Neural progenitor cell (in vitro differentiated cells): ENCODE data around the gene KRTAP10-4. TPM values are rescaled to one million over a fixed set of nuclear protein-coding genes. Genes with fewer than 3 reads are reported as not detected.
A peak's percentile ranks its signal among the peaks of the same experiment; 100 is the strongest.

Experiments used
- DNase-seq: peaks from one replicate; pipeline ENCODE4 v3.0.0-alpha.2; 2016; ENCODE audit warnings: low spot score
- H2AFZ ChIP-seq: fragments of 200-600 bp; sonication (generic); replicated peaks from 2 replicates; pipeline ENCODE4 v1.6.1; 2016; ENCODE audit warnings: antibody characterized with exemption
- H3F3A ChIP-seq: fragments of 200-600 bp; sonication (generic); 2 replicates; pipeline ENCODE4 v1.6.1; 2016; ENCODE audit warnings: antibody characterized with exemption, low read depth
- H3K27ac ChIP-seq: fragments of 200-600 bp; sonication (generic); 2 replicates; pipeline ENCODE4 v1.5.1; 2016; ENCODE audit warnings: mild to moderate bottlenecking
- H3K27me3 ChIP-seq: fragments of 200-600 bp; sonication (generic); 2 replicates; pipeline ENCODE4 v1.6.1; 2016; ENCODE audit warnings: mild to moderate bottlenecking, moderate library complexity
- H3K36me3 ChIP-seq: fragments of 200-600 bp; sonication (generic); 2 replicates; pipeline ENCODE4 v1.5.1; 2016
- H3K4me1 ChIP-seq: fragments of 200-600 bp; sonication (generic); 2 replicates; pipeline ENCODE4 v1.6.1; 2016; ENCODE audit warnings: mixed run types
- H3K4me2 ChIP-seq: fragments of 200-600 bp; sonication (generic); 2 replicates; pipeline ENCODE4 v1.6.1; 2016
- H3K4me3 ChIP-seq: fragments of 200-600 bp; sonication (generic); 2 replicates; pipeline ENCODE4 v1.5.1; 2016
- H3K79me2 ChIP-seq: fragments of 200-600 bp; sonication (generic); 2 replicates; pipeline ENCODE4 v1.6.1; 2016; ENCODE audit warnings: low read depth
- H3K9ac ChIP-seq: fragments of 200-600 bp; sonication (generic); 2 replicates; pipeline ENCODE4 v1.6.1; 2016
- H3K9me3 ChIP-seq: fragments of 200-600 bp; sonication (generic); 2 replicates; pipeline ENCODE4 v1.5.1; 2016; ENCODE audit warnings: low read depth
- H4K20me1 ChIP-seq: fragments of 200-600 bp; sonication (generic); 2 replicates; pipeline ENCODE4 v1.6.1; 2016; ENCODE audit warnings: low read depth
- H3K27ac Mint-ChIP-seq: 3 replicates; pipeline ENCODE4 v1.8.0; 2021; ENCODE audit warnings: mixed read lengths
- H3K27me3 Mint-ChIP-seq: 2 replicates; pipeline ENCODE4 v1.8.0; 2022; ENCODE audit warnings: low read depth, mild to moderate bottlenecking, inconsistent platforms, moderate library complexity, mixed read lengths; ENCODE audit not compliant: insufficient read depth
- H3K36me3 Mint-ChIP-seq: 3 replicates; pipeline ENCODE4 v1.8.0; 2021; ENCODE audit warnings: mixed read lengths
- H3K4me1 Mint-ChIP-seq: 3 replicates; pipeline ENCODE4 v1.8.0; 2021; ENCODE audit warnings: mixed read lengths
- H3K4me3 Mint-ChIP-seq: 3 replicates; pipeline ENCODE4 v1.8.0; 2021; ENCODE audit warnings: mild to moderate bottlenecking, moderate library complexity, mixed read lengths
- H3K9me3 Mint-ChIP-seq: 3 replicates; pipeline ENCODE4 v1.8.0; 2020; ENCODE audit warnings: mixed read lengths
- CTCF ChIP-seq: fragments of 200-600 bp; sonication (generic); IDR thresholded peaks from 2 replicates; pipeline ENCODE4 v1.5.1; 2017; ENCODE audit warnings: antibody characterized with exemption, mild to moderate bottlenecking
- EZH2 ChIP-seq: fragments of 200-600 bp; sonication (generic); IDR thresholded peaks from 2 replicates; pipeline ENCODE4 v1.6.1; 2017; ENCODE audit warnings: antibody characterized with exemption, mild to moderate bottlenecking, moderate library complexity
- EZH2phosphoT487 ChIP-seq: fragments of 200-600 bp; sonication (generic); IDR thresholded peaks from 2 replicates; pipeline ENCODE4 v1.6.1; 2017; ENCODE audit warnings: antibody characterized with exemption
- total RNA-seq: library from RNA; depleted of rRNA; stranded (reverse); fragments of >200 nt; gene quantifications from 2 replicates; pipeline ENCODE4 v1.2.3, GENCODE V29; 2015; ENCODE audit warnings: low replicate concordance

KRTAP10-4 gene
- total RNA-seq, 1 donor from 2014 or later: not detected

GRCh38 chr21:44542716-44543115, 30.8 kb upstream of the KRTAP10-4 start:
- Mint-ChIP-seq H3K27me3 (no peaks in the 10 kb centered on the region), H3K4me3 (no peak overlapping the region), H3K9me3 (peaks cover 20% of the 10 kb centered on the region)

GRCh38 chr21:44544566-44544965, 29.0 kb upstream of the KRTAP10-4 start:
- Mint-ChIP-seq H3K4me3 (no peak overlapping the region), H3K9me3 (peaks cover 23% of the 10 kb centered on the region), H3K27me3 (no peaks in the 10 kb centered on the region), H3K36me3 (no peaks in the 10 kb centered on the region), H3K4me1 (peaks cover 14% of the 10 kb centered on the region), H3K27ac (no peak overlapping the region)
- H3K36me3 ChIP-seq: no peaks in the 10 kb centered on the region
- TF ChIP-seq EZH2: no peak
- TF ChIP-seq EZH2phosphoT487: no peak
- TF ChIP-seq CTCF: no peak
- no peaks in the 10 kb centered on the region for H3K79me2 ChIP-seq
- H3K27me3 ChIP-seq: no peaks in the 10 kb centered on the region
- H3K27ac ChIP-seq: no peak overlapping the region
- no peaks in the 10 kb centered on the region for H4K20me1 ChIP-seq
- H3K4me3 ChIP-seq: no peak overlapping the region
- no peak overlapping the region for H3K9ac ChIP-seq
- peaks cover 15% of the 10 kb centered on the region for H3K4me1 ChIP-seq
- H3K4me2 ChIP-seq: no peak overlapping the region
- no peak overlapping the region for H2AFZ ChIP-seq
- H3F3A ChIP-seq: peaks cover 9% of the 10 kb centered on the region
- peaks cover 15% of the 10 kb centered on the region for H3K9me3 ChIP-seq
- no peak for DNase-seq

More at GRCh38 chr21:44542716-44543115, 30.8 kb upstream of the KRTAP10-4 start:
- no peak for TF ChIP-seq EZH2phosphoT487
- TF ChIP-seq CTCF: no peak
- TF ChIP-seq EZH2: no peak
- Histone ChIP-seq H3F3A (no peaks in the 10 kb centered on the region), H4K20me1 (no peaks in the 10 kb centered on the region), H3K36me3 (no peaks in the 10 kb centered on the region), H3K4me1 (no peaks in the 10 kb centered on the region), H3K9ac (no peak overlapping the region), H3K79me2 (no peaks in the 10 kb centered on the region), H2AFZ (no peak overlapping the region), H3K27ac (no peak overlapping the region), H3K27me3 (no peaks in the 10 kb centered on the region), H3K4me3 (no peak overlapping the region), H3K4me2 (no peak overlapping the region), H3K9me3 (peaks cover 15% of the 10 kb centered on the region)
- no peak for DNase-seq
- Mint-ChIP-seq H3K27ac (no peak overlapping the region), H3K36me3 (no peaks in the 10 kb centered on the region), H3K4me1 (no peaks in the 10 kb centered on the region)

GRCh38 chr21:44547656-44548331, 25.7 kb upstream of the KRTAP10-4 start:
- Histone ChIP-seq H3K9me3 (peaks cover 8% of the 10 kb centered on the region), H2AFZ (peak overlapping the region; percentile 31), H3K27ac (no peak overlapping the region), H3K36me3 (no peaks in the 10 kb centered on the region), H3K4me1 (peaks cover 24% of the 10 kb centered on the region), H3K4me3 (no peak overlapping the region), H3K4me2 (no peak overlapping the region), H4K20me1 (no peaks in the 10 kb centered on the region), H3K79me2 (no peaks in the 10 kb centered on the region), H3K9ac (no peak overlapping the region), H3K27me3 (no peaks in the 10 kb centered on the region), H3F3A (peaks cover 9% of the 10 kb centered on the region)
- DNase-seq: no peak
- Mint-ChIP-seq H3K27ac (no peak overlapping the region), H3K9me3 (peaks cover 21% of the 10 kb centered on the region), H3K4me3 (no peak overlapping the region), H3K4me1 (peaks cover 32% of the 10 kb centered on the region), H3K27me3 (peaks cover 4% of the 10 kb centered on the region), H3K36me3 (no peaks in the 10 kb centered on the region)
- TF ChIP-seq CTCF (no peak), EZH2 (no peak), EZH2phosphoT487 (no peak)
